ENCODE data around the gene FMNL2.
"Not testable (repeated sequence)": the region's sequence is repeated elsewhere in the genome, so short reads cannot be mapped to it uniquely, and the experiment has no call there.

Gene FMNL2

DNA sequence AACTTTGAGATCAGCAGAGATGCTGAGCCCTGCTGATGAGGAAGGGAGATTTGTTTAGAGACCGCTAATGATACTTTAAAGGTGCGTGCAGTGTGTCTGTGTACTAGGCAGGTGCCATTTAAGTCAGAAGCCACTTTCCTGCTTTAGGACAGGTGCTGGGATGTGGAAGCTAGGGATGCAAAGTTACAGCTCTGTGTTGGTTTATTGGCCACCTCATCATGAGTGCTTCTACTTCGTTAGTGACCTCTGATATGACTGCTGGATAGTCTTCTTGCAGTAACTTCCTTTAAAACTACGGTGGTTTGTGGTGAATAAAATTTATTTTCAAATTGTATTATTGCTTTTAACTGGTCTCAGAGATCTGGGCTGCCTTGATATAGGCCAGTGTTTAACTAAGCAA lies 44.1 kb downstream of the FMNL2 start:
- DNase-seq = no peak

DNA sequence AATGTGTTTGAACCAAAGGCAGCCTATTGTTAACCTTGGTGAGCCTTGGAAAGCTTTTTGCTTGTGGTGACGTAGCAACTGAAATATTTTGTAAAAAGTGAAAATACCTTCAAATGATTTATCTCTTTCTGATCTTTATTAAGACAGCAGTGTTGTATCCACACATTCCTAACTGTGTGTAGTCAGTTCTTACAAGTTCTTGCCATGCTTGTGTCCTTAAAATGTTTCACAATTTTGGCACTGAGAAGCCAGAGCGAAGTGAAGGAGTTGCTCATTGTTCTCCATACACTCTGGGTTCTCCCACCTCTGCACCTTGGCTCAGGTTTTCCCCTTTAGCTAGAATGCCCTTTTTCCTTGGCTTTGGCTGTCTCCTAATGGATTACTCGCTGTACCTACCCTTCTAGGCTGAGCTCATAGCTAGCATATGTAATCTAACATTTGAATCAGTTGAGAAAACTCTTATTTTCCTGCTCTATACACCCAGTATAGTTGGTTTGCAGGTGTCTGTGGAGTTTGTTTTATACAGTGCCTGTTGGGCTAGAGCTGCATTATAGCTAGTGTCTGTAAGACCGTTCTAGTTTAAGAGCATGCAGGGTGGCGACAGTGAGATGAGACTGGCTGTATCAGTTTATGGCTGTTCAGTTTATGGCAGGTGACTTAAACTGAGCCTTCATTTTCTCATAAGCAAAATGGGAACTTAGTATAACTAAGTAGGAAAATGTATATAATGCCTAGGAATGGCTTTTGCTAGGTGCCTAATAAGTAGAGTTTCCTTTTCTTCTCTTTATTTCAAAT lies 45.5 kb downstream of the FMNL2 start:
- no peak for DNase-seq

DNA sequence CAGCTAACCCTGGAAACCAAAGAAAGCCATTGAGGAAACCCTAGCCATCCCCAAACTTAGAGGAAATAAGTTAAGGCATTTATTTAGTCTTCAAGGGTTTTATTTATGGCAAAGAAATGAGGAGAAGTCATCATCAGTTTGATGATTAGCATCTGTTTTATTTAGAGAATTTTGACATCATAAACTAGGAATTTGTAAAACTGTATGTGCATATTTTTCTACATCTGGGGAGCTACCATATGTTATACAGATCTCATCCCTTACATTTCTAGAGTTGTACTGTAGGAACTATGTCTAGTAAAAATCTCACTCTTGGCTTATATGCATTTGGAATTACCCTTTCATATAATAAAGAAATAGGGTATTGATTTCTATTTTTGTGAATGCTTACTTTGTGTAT lies 48.7 kb downstream of the FMNL2 start:
- DNase-seq = no peak

DNA sequence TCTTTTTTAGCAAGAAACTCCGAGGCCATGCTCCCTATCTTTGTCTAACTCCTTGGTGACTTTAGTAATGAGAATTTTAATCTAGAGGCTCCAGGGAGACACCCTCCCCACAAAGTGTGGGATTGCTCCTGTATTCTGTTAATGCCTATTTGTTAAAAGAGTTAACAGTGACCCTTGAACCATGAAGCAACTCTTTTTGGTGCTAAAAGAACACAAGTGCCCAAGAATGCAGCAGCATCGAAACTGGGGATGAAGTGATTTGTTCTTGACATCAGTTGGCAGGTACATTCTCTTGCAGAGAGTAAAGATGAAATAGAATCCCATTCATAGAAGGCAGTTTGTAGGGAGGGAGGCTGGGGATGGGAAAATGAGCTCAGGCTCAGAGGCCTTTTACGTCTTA lies 50.0 kb downstream of the FMNL2 start:
- no peak for DNase-seq

DNA sequence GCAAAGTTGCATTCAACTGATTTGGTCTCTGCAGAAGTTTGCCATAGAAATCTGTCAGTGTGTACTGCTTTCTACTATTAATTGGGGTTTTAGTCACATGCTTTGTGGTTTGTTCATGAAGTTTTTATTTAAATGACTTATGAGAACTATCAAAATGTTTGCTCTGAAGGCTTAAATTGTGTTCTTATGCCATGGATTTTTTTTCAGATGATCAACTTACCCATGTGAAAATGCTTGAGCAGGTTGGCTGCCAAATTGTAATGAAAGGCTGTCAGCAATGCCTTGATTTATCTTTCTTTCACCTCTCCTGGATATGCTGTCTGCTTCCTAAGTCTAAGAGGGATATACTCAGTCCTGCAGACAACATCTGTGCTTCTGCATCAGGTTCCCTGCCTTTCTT lies 50.7 kb downstream of the FMNL2 start:
- no peak for DNase-seq

DNA sequence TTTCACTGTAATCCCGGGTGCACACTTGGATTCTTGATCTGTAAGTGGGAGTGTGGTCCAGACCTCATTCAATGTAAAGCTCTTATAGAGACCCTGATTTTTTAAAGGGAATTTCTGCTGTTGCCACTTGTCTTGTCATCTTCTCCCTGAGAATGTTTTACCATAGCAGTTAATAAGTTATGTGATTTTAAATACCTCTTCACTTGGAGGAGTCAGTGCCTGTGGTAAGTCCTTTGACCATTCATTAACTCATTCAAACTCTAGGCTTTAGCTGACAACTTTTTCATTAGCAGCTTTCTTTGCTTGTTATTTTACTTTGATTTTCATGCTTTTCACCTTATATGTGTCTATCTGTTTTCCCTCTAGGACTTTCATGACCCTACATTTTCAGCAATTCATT lies 51.3 kb downstream of the FMNL2 start:
- DNase-seq = no peak

DNA sequence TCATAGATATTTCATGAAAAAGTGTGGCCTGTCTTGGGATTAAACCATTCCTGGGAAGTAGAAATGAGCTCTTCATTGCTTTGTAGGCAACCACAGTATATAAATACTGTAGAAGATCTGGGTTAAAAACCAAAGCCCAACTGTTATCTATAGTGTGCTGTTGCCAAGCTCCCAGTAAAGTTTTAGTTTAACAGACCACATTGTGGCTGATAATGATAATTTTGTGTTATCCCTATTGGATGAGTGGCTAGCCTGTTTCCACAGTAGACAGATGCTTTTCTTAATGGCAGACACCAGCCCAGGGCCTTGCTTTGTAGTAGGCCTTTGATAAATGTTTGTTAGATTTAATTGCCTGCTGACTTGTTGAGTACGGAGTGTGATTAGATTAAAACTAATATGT lies 52.1 kb downstream of the FMNL2 start:
- DNase-seq = no peak

DNA sequence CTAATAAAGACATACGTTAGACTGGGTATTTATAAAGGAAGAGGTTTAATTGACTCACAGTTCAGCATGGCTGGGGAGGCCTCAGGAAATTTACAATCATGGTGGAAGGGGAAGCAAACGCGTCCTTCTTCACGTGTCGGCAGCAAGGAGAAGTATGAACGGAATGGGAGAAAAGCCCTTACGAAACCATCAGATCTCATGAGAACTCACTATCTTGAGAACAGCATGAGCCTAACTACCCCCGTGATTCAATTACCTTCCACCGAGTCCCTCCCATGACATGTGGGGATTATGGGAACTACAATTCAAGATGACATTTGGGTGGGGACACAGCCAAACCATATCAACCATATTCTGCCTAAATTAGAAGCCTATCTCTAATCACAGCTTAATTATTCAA lies 53.3 kb downstream of the FMNL2 start:
- DNase-seq = not testable (repeated sequence)

DNA sequence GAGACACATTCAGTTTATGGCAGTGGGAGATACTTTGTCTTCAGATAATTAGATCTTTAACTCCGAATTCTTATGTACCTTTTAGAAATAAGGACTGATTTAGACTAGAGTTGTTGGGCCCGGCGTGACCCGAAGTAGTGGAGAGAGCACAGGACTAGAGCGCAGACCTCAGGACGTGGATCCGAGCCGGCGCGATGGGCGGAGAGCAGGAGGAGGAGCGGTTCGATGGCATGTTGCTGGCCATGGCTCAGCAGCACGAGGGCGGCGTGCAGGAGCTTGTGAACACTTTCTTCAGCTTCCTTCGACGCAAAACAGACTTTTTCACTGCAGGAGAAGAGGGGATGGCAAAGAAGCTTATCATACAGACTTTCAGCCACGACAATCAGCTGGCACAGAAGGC lies 54.5 kb downstream of the FMNL2 start:
- DNase-seq = no peak

DNA sequence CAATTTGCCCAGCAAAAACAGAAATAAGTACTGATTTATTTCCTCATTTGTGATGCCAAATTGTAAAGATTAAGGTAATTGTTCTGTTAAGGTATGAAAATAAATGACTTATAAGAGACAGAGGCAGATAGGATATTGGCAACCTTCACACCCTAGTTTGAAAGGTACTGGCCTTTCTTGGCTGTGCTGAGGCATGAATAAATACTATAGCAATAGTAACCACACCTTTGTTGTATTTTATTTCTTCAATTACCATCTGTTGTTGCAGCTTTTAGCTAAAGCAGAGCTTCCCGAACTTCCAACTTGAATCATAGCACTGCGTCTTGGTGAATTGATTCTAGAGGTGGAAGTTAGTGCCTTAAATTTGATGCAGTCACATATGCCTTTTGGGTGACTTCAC lies 55.9 kb downstream of the FMNL2 start:
- DNase-seq = no peak

DNA sequence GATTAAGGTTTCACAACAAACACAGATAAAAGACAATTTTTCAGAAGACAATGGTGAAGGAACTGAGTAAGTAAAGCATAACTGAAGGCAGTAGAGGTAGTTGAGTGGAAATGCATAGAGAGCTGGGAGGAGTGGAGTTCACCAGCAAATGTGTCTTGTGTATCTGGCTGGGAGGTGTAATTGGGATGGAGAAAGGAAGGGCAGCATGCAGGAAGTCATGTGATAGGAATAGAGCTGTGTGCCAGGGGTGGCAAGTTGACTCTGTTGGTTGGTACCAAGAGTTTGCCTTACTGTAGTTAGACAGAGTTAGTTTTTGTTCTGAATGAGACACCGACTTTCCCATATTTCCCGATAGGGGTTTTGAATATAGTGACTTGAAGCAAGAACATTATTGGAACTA lies 56.3 kb downstream of the FMNL2 start:
- DNase-seq = no peak

DNA sequence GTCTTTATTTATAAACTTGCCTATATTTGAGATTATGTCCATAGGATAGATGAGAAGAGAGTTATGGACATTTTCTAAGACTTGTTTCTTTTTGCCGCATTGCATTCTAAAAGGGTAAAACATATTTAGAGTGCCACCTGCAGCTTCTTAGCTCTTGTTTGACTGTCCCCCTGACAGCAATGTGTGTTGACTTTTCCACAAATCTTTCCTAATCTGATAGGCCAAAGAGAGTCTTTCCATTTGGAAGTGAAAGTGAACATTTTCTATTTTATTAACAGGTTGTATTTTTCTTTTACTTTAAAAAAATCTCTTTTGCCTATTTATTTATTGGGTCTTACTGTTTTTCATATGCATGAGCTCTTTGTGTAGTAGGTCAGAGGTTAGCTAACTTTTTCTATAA lies 58.4 kb downstream of the FMNL2 start:
- DNase-seq = no peak

DNA sequence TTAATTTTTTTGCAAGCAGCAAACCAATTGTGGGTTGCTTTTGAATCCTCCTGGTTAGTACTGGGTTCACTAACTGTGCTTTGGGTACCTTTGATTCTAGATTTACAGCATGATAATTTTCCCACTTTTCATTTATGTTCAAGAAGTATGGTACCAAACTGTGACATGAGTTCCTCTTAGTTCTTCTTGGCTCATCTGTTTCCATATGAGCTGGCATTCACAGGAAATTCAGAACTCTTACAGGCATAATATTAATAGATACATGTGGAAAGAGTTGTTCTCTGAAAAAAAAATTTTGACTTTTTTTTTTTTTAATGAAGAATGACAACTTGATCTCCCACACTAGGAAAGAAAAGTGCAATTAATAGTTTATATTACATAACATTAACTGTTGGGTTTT lies 59.4 kb downstream of the FMNL2 start:
- no peak for DNase-seq

DNA sequence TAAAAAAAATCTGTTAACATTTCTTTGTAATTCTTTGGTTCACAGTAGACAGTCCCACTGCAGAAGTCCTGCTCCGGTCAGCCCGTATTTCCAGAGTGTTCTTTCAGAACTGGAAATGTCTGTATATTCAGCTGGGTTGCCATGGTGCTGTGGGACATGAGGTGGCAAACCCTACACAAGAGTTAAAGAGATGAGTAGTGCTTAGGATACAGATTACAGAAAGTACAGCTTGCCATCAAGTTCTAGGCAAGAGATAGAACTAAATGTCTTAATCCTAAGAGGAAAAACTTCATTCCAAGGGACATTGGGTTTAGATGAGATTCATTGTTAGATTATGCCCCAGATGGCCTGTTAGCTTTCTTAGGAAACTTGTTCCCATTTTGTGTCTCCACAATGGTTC lies 60.1 kb downstream of the FMNL2 start:
- DNase-seq = no peak

DNA sequence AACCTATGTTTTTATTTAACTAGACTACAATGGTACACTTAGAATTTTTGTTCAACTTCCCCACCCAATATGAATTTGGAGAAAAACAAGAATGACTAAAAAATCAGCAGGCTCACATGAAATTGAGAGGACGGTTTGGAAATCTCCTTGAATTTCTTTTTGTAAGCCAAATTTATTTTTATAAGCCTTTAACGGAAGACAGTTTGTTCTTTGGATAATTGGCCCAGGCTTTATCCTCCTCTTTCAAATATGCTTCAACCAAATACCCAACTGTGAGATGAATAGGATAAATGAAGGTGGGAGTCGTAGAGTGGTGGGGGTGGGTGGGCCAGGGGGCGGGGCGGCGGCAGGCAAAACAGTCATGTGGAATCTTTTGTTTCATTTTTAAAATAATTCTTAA lies 60.6 kb downstream of the FMNL2 start:
- DNase-seq = no peak

DNA sequence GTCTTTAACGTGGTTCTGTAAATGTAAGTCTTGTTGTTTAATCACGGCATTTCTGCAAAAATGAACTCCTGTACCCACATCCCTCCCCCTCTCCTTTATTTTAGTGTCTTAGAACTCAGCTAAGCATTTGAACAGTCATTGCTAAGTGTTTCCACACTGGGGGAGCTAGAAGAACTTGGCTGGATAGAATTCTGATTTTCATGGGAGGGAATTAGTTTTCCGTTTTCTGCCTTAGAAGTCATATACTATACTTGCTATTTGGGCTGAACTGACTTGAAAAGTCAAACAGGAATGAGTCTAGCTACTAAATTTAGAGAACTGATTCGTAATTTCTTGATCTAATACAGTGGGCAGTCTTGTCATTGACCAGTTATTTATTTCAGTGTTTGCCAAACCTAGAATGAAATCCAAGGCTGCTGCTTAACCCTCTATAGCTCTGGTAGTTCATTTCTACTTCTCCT lies 61.1 kb downstream of the FMNL2 start:
- DNase-seq = no peak

DNA sequence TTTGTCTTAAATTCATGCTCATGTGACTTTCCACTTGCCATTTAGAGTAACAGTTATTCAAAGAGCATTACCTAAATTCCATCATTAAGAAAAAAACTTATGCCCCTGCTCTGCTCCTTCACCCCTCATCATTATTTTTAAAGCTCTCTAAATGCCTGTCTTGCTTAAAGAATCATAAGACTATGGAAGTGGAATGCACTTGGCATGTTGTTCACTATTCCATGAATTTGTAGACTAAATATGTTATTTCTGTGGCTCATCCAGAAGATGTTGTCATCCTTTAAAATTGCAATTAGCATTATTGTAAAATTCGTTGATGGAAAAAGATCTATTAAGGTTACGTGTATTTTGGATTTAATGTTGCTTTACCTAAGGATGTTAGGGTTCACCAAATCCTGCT lies 61.8 kb downstream of the FMNL2 start:
- DNase-seq = no peak

DNA sequence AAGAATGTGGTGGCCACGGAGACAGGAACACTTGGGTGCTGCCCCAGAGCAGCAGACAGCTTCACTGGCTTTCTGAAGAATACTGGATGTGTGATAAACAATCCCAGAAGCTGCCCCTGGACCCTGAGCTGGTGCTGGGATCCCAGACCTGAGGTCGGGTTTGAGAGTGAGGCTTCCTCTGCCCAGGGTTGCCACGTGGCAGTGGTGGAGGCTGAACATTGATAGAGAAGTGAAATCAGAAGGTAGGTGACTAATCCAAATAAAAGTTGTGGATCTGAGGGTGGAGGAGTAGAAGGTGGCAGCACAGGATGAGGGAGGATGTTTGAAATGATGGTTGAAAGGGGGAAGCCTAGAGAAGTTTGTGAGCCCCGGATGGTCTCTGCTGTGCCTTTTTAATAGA lies 64.0 kb downstream of the FMNL2 start:
- DNase-seq = no peak

DNA sequence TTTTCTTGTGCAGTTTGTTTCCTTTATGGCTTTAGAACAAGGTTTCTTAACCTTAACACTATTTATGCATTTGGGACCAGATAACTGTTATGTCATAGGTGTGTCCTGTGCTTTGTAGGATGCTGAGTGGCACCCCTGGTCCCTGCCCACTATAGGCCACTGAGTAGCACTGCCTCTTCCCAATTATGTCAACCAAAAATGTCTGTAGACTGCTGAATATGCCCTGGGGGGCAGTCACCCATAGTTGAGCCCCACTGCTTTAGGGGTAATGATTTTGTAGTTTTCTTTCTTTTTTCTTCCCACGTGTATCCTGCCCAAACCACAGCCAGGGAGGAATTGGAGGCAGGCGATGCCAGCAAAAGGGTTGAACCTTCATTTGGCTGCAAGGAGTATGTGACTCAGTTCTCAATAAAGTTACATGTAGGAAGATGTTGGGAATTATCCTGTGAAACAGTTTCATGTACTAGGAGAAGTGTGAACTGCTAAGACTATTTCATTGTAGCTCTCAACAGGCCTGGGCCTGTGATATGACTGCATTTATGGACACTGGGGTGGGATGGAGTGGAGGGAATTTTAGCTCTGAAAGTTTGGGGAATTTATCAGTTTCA lies 65.7 kb downstream of the FMNL2 start:
- no peak for DNase-seq

DNA sequence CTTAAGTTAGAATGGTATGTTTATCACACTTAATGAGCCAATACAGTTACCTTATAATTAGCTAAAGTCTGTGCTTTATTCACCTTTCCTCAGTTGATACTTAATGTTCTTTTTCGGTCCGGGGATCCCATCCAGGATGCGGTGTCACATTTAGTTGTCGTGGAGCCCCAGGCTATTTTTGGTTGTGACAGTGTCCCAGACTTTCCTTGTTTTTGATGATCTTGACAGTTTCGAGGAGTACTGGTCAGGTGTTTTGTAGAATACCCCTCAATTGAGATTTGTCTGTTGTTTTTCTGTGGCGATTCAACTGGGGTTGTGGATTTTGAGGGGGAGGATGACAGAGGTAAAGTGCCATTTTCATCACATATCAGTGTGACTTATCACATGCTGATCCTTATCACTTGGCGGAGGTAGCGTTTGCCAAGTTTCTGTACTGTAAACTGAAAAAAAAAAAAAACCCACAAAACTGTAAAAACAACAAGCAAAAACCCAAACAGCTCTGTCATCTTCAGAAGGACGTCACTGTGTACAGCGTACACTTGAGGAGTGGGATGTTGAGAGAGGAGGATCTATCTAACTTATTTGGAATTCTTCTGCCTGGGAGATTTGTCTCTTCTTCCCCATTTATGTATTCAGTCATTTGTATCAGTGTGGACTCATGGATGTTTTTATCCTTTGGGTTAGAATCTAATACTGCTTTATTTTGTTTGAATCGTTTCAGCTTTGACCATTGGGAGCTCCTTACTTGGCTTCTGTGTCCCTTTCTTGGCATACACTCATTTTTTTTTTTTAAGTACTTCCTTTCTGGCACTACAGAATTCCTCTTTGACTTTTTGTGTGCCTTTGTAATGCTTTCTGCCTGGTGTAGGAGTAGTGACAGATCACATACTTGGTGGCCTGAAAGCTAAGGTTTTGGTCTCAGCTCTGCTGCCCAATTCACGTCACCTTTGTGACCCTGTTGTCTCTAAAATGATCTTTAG lies 68.1 kb downstream of the FMNL2 start:
- no peak for DNase-seq

DNA sequence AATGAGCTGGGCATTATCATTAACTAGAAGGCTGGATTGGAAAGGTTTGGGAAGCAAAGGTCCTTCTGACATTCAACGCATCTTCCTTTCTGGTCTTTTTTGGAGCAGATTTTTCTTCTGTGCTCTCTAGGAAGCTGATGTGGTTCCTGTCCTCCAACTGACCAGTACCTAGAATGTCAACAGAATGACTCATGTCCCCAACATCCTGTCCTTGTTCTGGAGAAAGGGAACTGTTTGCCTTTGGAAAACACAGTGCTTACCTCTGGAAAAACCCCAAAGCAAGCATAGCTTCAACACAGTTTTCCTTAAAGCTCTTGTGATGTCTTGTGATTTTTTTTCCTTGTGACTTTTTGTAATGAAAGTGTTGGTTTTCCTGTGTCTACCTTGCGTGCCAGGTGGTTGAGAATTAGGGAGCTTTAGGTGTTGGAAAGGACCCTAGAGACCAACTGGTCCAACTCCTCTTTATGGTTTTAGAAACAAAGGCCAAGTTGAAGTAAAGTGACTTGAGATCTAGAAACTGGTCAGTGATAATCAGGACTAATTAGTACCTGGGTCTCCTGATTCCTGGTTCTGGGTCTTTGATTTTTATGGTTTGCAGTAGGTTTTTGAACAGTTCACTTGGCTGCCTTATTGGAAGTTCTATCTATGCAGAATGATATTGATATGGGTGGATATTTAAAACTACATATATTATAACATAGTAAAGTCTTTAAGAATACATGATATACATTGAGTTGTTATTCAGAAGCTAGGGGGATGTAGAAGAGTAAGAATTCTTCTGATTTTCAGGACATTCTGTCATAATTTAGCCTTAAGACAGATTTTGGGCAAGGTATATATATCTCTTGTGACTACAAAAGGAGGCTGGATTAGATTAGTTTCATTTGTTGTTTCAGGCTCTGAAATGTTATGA lies 70.5 kb downstream of the FMNL2 start:
- no peak for DNase-seq

DNA sequence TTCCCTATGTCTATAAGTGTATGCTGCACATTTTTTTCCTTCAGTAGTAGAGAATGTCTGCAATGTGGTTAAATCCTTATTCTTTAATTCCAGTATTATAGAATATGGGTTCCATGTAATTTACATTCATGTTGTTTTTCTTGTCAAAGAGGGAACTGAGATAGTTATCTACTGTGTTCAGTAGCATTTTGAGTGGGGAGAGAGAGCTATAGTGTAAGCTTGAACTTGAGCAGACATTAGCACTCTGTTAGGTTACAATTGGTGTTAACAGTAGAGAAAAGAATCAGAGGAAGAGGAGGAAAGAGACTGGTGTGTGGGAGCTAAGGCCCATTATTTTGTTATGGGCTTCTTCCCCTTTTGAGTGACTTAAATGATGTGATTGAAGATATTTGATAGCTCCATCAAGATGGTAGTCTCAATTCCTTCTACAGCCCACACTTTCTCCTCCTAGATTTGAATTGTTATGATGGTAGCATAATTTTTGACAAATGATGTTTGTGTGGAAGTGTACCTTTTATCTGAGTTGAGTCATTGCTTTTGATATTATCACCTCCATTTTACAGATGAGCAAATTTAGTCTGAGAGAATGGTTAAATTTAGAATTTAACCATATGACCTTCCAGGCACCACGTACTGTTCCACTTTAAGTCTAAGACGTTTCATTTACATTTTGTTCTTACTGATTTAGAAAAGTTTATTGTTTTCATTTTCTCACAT lies 71.3 kb downstream of the FMNL2 start:
- DNase-seq = no peak

Data from KG1 (cell line).